Neural crest cell (in vitro differentiated cells): ENCODE measurements around the gene EML1. TPM values are rescaled to one million over a fixed set of nuclear protein-coding genes. Genes with fewer than 3 reads are reported as not detected.

Experiments
- DNase-seq: peaks from one replicate; pipeline ENCODE4 v3.0.0; 2021; ENCODE audit warnings: low read depth, mixed read lengths, low spot score
- H3K27ac Mint-ChIP-seq: one replicate; pipeline ENCODE4 v1.8.0; 2021; ENCODE audit warnings: mild to moderate bottlenecking, mixed read lengths; ENCODE audit not compliant: unreplicated experiment
- H3K27me3 Mint-ChIP-seq: 2 replicates; pipeline ENCODE4 v1.8.0; 2021; ENCODE audit warnings: low read depth, mild to moderate bottlenecking, mixed read lengths
- H3K36me3 Mint-ChIP-seq: 2 replicates; pipeline ENCODE4 v1.8.0; 2021; ENCODE audit warnings: low read depth, mild to moderate bottlenecking, mixed read lengths
- H3K4me1 Mint-ChIP-seq: 2 replicates; pipeline ENCODE4 v1.8.0; 2021; ENCODE audit warnings: mixed read lengths
- H3K4me3 Mint-ChIP-seq: one replicate; pipeline ENCODE4 v1.8.0; 2021; ENCODE audit warnings: mild to moderate bottlenecking, mixed read lengths
- H3K9me3 Mint-ChIP-seq: 2 replicates; pipeline ENCODE4 v1.8.0; 2021; ENCODE audit warnings: mixed read lengths
- total RNA-seq: library from RNA; stranded (reverse); gene quantifications from 2 replicates; pipeline ENCODE4 v1.2.1, GENCODE V29; 2021
- TF ChIP-seq, protein P1 (sequence below): fragments of 200-600 bp; sonication (generic); conservative IDR thresholded peaks from 2 replicates; pipeline ENCODE4 v1.5.0; 2021; ENCODE audit warnings: antibody characterized with exemption, mild to moderate bottlenecking

EML1 gene
- total RNA-seq, 1 donor from 2014 or later = 40.1 TPM

DNA sequence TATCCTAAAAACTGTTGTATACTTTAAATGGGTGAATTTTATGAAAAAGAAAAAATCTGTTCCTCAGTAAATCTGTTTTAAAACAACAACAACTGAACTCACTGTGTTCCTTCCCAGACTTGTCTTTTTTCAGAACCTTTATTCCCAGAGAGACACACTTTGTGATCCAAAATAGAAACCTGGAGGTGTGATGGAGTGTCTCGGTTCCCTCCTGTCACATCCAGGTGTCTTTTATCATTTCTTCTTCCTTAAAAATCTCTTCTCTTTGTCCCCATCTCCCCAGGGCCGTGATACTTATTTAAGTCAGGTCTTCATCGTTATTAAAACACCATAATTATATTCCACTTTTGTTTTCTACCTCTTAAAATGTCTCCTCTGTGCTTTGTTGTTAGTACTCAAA is 195.8 kb downstream of the EML1 start:
- DNase-seq = no peak
- no peaks in the 10 kb centered on the region for H3K27me3 Mint-ChIP-seq
- no peak overlapping the region for H3K4me3 Mint-ChIP-seq
- H3K9me3 Mint-ChIP-seq = peaks cover 14% of the 10 kb centered on the region
- H3K27ac Mint-ChIP-seq = no peak overlapping the region
- TF ChIP-seq, protein P1, sequence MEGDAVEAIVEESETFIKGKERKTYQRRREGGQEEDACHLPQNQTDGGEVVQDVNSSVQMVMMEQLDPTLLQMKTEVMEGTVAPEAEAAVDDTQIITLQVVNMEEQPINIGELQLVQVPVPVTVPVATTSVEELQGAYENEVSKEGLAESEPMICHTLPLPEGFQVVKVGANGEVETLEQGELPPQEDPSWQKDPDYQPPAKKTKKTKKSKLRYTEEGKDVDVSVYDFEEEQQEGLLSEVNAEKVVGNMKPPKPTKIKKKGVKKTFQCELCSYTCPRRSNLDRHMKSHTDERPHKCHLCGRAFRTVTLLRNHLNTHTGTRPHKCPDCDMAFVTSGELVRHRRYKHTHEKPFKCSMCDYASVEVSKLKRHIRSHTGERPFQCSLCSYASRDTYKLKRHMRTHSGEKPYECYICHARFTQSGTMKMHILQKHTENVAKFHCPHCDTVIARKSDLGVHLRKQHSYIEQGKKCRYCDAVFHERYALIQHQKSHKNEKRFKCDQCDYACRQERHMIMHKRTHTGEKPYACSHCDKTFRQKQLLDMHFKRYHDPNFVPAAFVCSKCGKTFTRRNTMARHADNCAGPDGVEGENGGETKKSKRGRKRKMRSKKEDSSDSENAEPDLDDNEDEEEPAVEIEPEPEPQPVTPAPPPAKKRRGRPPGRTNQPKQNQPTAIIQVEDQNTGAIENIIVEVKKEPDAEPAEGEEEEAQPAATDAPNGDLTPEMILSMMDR = no peak
- peaks cover 22% of the 10 kb centered on the region for H3K36me3 Mint-ChIP-seq
- no peaks in the 10 kb centered on the region for H3K4me1 Mint-ChIP-seq

DNA sequence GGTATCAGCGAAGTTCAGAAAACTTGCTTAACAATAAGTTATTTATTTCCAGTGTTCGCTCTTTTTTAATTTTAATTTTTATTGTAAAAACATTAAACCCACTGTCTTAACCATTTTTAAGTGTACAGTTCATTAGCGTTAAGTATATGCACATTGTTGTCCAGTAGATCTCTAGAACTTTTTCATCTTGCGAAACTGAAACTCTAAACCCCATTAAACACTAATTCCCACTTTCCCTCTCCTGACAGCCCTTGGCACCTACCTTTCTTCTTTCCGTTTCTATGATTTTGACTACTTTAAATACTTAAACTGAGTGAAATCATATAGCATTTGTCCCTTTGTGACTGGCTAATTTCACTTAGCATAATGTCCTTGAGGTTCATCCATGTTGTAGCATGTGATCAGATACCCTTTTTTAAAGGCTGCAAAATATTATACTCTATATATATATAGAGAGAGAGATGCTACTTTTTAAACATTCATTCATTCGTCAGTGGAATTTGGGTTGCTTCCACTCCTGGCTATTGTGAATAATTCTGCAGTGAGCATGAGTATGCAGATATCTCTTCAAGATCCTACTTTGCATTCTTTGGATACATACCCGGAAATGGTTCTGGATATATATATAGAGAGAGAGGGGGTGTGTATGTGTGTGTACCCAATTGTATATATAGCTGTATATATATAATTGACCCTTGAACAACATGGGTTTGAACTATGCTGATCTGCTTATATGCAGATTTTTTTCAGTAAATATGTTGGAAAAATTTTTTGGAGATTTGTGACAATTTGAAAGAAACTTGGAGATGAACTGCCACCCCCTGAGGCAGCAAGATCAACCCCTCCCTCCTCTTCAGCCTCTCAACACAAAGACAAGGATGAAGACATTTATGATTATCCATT is 197.3 kb downstream of the EML1 start:
- Mint-ChIP-seq H3K27ac (no peak overlapping the region), H3K9me3 (peaks cover 14% of the 10 kb centered on the region), H3K4me1 (no peaks in the 10 kb centered on the region), H3K4me3 (no peak overlapping the region), H3K36me3 (peaks cover 25% of the 10 kb centered on the region), H3K27me3 (no peaks in the 10 kb centered on the region)
- no peak for DNase-seq
- TF ChIP-seq, protein P1 = no peak

DNA sequence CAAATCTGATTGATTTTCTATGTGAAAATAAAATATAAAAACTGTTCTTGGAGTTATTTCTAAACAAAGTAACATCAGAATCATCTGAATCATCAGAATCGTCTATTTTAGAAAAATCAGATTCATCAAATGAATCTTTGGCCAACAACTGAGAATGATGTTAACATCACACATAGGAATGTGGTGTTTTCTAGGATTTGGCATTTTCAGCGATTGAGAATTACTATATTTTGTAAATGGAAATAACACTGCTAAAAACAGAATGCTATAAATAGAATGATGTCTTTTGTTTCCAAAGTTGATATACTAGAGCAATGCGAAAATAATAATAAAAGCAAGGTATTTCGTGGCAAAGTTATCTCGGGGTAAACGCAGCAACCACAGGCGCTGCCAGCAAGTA is 198.1 kb downstream of the EML1 start:
- DNase-seq = no peak
- Mint-ChIP-seq H3K4me3 (no peak overlapping the region), H3K9me3 (peaks cover 11% of the 10 kb centered on the region), H3K27ac (no peak overlapping the region), H3K36me3 (peaks cover 21% of the 10 kb centered on the region), H3K4me1 (no peaks in the 10 kb centered on the region), H3K27me3 (no peaks in the 10 kb centered on the region)
- TF ChIP-seq, protein P1 = no peak

Other genes starting within 250 kb of the EML1 start
- gene CCDC85C, start 189.2 kb upstream of the EML1 start, total RNA-seq = 31.4 and 32.3 TPM in 2 replicates
- gene HHIPL1, start 148.3 kb upstream of the EML1 start, total RNA-seq = 2.3 and 2.5 TPM in 2 replicates
- 3.0 and 3.6 TPM in 2 replicates for gene CYP46A1, start 109.1 kb upstream of the EML1 start, total RNA-seq